ENCODE measurements around the gene HSD17B7.

HSD17B7 gene

GRCh38 chr1:162823231-162823630, 32.7 kb downstream of the HSD17B7 start:
- TF ChIP-seq POLR2AphosphoS5 (IDR thresholded peaks at IDR 0.05; ENCODE audit: low read depth) (no peak), GABPA (IDR thresholded peaks at IDR 0.05; ENCODE audit: low read depth) (no peak), SPI1 (IDR thresholded peaks at IDR 0.05; ENCODE audit: borderline replicate concordance, low read depth) (no peak), CTCF (IDR thresholded peaks at IDR 0.05; ENCODE audit: insufficient read depth, low read length) (no peak)
- H3K27ac ChIP-seq (replicated peaks), result no peak overlapping the region
- H3K4me3 ChIP-seq (replicated peaks; ENCODE audit: insufficient read depth, low read length), result no peak overlapping the region
- DNase-seq (ENCODE audit: low read depth in 1 of 2, low spot score in 1 of 2), result no peak
- peaks cover 14% of the 10 kb centered on the region for H3K27me3 ChIP-seq (ENCODE audit: insufficient read depth, poor library complexity, severe bottlenecking)

- DNase-seq (ENCODE audit: low read depth in 1 of 2, low spot score in 1 of 2), result no peak
- TF ChIP-seq POLR2AphosphoS5 (IDR thresholded peaks at IDR 0.05; ENCODE audit: low read depth) (no peak), SPI1 (IDR thresholded peaks at IDR 0.05; ENCODE audit: borderline replicate concordance, low read depth) (no peak), REST (IDR thresholded peaks at IDR 0.05; ENCODE audit: insufficient replicate concordance, low read depth) (no peak), GABPA (IDR thresholded peaks at IDR 0.05; ENCODE audit: low read depth) (no peak), CTCF (IDR thresholded peaks at IDR 0.05; ENCODE audit: insufficient read depth, low read length) (no peak)
- H3K4me3 ChIP-seq (replicated peaks; ENCODE audit: insufficient read depth, low read length), result no peak overlapping the region
- H3K27me3 ChIP-seq (ENCODE audit: insufficient read depth, poor library complexity, severe bottlenecking), result peaks cover 14% of the 10 kb centered on the region
- H3K27ac ChIP-seq (replicated peaks), result no peak overlapping the region
Measured at GRCh38 chr1:162823771-162824525, 33.4 kb downstream of the HSD17B7 start.

GRCh38 chr1:162829268-162829667, 38.8 kb downstream of the HSD17B7 start:
- H3K27me3 ChIP-seq (ENCODE audit: insufficient read depth, poor library complexity, severe bottlenecking), result peaks cover 1% of the 10 kb centered on the region
- no peak overlapping the region for H3K4me3 ChIP-seq (replicated peaks; ENCODE audit: insufficient read depth, low read length)
- TF ChIP-seq REST (IDR thresholded peaks at IDR 0.05; ENCODE audit: insufficient replicate concordance, low read depth), result no peak
- TF ChIP-seq SPI1 (IDR thresholded peaks at IDR 0.05; ENCODE audit: borderline replicate concordance, low read depth), result no peak
- TF ChIP-seq CTCF (IDR thresholded peaks at IDR 0.05; ENCODE audit: insufficient read depth, low read length), result no peak
- no peak for TF ChIP-seq POLR2AphosphoS5 (IDR thresholded peaks at IDR 0.05; ENCODE audit: low read depth)
- TF ChIP-seq GABPA (IDR thresholded peaks at IDR 0.05; ENCODE audit: low read depth), result no peak
- no peak for DNase-seq (ENCODE audit: low read depth in 1 of 2, low spot score in 1 of 2)
- no peak overlapping the region for H3K27ac ChIP-seq (replicated peaks)
